GM21786 (cell line): Measurements from ENCODE around the gene MED16.
"Not testable (repeated sequence)": the region's sequence is repeated elsewhere in the genome, so short reads cannot be mapped to it uniquely, and the experiment has no call there.

ENCODE experiments used
- ATAC-seq: cut with Tn5 transposase; IDR thresholded peaks from one replicate; pipeline ENCODE4 v1.9.1; 2021; ENCODE audit not compliant: unreplicated experiment

MED16 gene

DNA sequence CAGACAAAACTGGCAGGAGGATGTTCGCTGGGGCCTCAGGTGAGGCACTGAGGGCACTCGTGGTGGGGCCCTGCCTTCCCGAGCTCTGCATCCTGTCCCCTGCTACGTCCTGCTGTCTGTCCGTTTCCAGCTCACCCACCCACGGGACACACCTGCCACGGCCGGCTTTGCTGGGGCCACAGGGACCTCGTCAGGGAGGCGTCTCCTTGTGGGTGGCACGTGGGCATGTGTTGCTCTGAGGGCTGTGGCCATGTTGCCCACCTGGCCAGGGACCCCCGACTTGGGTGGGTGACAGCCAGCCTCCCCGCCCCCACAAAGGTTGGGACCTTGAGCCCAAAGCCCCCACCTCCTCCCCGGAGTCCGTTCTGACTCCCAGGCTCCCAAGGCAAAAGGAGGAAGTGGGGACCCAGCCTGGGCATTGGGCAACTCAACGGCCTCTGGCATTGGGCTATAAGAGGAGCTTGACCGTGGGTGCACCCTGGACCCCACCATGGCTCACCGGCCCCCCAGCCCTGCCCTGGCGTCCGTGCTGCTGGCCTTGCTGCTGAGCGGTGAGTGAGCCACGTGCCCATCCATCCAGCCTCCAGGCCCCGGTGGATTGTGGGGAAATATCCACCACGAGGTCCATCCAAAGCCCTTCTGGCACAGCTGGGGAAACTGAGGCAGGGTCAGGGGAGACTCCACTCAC, 52.3 kb downstream of the MED16 start, which contains the start of gene PRTN3:
PRTN3 (plus strand) TSS at position 481 of the 688 bp plus-strand sequence; CDS start at position 491, 10 bp downstream.
- no peak for ATAC-seq

DNA sequence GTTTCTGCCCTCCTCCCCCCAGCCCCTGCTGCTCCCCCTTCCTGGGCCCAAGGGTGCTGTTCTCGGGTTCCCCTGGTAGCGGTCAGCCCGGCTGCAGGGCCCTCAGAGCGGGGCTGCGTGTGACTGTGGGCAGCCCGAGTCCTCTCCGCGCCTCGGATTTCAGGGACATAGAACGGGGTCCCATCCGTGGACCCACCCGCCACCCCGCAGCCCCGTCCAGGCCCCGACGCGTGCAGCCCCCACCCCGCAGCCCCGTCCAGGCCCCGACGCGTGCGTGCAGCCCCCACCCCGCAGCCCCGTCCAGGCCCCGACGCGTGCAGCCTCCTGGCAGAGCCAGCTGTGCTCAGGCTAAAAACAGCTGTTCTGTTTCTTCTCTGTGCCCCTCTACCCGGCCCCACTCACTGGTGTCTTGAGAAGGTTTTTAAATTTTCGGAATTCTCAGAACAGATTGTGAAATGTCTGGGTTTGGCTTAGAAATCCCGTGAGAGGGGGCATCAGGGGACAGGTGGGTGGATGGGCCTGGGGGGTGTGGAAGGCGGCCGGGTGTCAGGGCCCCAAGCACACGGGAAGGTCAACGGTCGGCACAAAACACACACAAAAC, 57.7 kb downstream of the MED16 start:
- no peak for ATAC-seq

- ATAC-seq: no peak
Observed at GRCh38 chr19:834216-834615, 58.8 kb downstream of the MED16 start.

GRCh38 chr19:831407-832369, 61.3 kb downstream of the MED16 start:
- ATAC-seq: no peak

DNA sequence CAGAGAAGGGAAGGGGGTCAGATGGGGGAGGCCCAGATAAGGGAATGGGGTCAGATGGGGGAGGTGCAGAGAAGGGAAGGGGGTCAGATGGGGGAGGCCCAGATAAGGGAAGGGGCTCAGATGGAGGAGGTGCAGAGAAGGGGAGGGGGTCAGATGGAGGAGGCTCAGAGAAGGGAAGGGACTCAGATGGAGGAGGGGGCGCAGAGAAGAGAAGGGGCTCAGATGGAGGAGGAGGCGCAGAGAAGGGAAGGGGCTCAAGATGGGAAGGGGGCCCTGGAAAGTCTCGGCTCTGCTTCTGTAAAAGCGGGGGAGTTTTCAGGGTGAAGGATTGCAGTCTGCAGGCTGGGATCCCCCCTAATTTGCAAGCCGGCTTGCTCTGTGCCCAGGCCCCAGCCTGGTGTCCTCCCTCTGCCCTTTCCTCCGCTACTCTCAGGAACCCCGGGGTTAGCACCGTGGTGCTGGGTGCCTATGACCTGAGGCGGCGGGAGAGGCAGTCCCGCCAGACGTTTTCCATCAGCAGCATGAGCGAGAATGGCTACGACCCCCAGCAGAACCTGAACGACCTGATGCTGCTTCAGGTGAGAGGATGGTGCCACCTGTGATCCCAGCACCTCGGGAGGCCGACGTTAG, 63.7 kb downstream of the MED16 start:
- ATAC-seq: no peak

DNA sequence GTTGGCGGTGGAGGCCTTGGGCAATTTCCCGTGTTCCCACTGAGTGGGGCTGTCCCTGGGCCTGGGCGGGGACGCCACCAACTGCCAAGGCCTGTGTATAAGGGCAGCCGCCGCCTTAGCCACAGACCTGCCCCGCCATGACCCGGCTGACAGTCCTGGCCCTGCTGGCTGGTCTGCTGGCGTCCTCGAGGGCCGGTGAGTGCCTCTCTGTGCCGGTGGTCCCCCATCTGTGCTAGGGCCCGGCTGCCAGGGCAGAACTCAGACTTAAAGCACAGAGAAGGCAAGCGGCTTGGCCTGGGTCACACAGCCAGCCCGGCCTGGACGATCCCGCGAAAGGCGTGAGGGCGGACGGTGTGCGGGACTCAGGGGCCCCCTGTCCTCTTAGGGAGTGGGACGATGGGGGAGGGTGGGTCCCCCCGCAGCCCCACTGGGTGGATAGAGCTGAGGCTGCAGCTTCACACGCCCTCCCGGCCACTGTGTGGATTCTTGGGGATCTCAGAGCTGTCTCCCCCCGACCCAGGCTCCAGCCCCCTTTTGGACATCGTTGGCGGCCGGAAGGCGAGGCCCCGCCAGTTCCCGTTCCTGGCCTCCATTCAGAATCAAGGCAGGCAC, 65.2 kb downstream of the MED16 start, which contains the start of gene AZU1:
AZU1 (plus strand) TSS at position 128 of the 612 bp plus-strand sequence; CDS start at position 138, 10 bp downstream.
- no peak for ATAC-seq

GRCh38 chr19:827314-827709, 65.7 kb downstream of the MED16 start:
- no peak for ATAC-seq

DNA sequence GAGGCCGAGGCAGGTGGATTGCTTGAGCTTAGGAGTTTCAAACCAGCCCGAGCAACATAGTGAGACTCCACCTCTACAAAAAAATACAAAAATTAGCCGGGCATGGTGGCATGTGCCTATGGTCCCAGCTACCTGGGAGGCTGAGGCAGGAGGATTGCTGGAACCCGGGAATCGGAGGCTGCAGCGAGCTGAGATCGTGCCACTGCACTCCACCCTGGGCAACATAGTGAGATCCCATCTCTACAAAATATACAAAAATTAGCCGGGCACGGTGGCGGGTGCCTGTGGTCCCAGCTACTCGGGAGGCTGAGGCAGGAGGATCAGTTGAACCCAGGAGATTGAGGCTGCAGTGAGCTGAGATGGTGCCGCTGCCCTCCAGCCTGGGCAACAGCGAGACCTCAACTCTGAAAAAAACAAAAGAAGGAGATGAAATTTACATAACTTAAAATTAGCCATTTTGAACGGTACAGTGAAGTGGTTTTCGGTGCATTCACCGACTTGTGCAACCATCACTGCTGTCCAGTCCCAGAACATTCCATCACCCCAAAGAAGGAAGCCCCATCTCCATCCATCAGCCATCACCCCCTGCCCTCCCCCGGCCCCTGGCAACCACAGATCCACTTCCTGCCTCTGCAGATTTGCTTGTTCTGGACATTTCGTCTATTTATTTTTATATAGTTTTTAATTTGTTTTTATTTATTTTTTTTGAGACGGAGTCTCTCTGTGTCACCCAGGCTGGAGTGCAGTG, 66.9 kb downstream of the MED16 start:
- no peak for ATAC-seq

GRCh38 chr19:824885-825284, 68.1 kb downstream of the MED16 start:
- ATAC-seq: no peak

DNA sequence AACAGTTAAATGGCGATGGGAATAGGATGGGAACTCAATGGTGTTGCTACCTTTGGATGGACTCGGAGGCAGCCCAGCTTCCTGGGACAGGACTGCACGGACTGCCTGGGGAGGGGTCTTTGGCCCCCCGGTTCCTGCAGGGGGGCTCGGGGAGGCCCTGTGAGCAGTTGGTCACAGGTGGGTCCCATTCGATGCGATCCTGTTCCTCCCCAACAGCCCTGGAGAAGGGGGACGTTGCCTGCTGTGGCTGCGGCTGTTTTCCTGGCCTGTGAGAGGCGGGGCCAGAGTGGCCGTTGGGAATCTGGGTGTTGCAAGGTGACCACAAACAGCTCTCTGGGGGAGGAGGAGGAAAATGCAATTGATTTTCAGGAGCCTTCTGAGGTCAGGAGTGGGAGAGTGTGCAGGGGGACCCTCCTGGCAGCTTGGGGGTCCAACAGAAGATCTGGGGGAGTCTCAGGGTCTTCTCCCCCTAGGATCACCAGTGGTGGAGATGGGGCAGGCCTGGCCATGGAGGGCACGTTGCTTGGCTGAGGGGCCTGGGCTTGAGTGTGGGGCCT, 69.3 kb downstream of the MED16 start:
- ATAC-seq: no peak

GRCh38 chr19:821825-822503, 71.0 kb downstream of the MED16 start, which contains the start of gene PLPPR3:
PLPPR3 (minus strand) TSS chr19:821955; CDS start chr19:821559, 396 bp downstream.
- ATAC-seq: no peak

DNA sequence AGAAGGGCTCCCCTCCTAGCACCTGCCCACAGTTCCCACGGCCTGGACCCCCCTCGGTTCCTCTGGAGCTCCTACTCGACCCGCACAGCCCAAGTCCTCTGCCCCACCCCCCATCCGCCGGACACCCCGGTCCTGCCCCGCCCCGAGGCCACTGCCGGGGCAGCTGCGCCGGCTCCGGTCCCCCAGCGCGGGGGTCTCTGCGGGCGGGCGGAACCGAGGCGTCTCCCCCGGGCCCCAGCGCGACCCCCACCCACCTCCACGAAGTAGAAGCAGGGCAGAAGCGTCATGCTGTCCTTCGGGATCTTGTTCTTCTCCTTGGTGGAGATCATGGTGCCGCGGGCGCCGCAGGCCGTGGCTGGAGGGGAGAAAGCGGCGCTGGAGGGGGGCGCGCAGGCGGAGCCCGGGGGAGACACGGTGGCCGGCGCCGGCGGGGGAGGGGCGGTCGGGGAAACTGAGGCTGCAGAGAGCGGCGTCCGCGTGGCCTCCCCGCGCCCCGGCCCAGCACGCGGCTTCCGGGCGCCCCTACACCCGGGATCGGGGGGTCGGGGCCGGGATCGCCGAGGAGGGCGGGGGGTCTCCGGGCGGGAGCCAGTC, 71.7 kb downstream of the MED16 start:
- no peak for ATAC-seq

DNA sequence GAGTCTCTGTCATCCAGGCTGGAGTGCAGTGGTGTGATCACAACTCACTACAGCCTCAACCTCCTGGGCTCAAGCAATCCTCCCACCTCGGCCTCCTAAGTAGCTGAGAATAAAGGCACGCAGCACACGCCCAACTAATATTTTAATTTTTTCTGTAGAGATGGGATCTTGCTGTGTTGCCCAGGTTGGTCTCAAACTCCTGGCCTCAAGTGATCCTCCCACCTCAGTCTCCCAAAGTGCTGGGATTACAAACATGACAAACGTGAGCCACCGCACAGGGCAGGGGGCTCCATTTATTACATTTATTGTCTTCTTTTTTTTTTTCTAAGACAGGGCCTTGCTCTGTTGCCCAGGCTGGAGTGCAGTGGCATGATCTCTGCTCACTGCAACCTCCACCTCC, 72.8 kb downstream of the MED16 start:
- ATAC-seq: not testable (repeated sequence)
